Measurements from ENCODE around the gene SLC27A5.
A peak's percentile ranks its signal among the peaks of the same experiment; 100 is the strongest.

DNA sequence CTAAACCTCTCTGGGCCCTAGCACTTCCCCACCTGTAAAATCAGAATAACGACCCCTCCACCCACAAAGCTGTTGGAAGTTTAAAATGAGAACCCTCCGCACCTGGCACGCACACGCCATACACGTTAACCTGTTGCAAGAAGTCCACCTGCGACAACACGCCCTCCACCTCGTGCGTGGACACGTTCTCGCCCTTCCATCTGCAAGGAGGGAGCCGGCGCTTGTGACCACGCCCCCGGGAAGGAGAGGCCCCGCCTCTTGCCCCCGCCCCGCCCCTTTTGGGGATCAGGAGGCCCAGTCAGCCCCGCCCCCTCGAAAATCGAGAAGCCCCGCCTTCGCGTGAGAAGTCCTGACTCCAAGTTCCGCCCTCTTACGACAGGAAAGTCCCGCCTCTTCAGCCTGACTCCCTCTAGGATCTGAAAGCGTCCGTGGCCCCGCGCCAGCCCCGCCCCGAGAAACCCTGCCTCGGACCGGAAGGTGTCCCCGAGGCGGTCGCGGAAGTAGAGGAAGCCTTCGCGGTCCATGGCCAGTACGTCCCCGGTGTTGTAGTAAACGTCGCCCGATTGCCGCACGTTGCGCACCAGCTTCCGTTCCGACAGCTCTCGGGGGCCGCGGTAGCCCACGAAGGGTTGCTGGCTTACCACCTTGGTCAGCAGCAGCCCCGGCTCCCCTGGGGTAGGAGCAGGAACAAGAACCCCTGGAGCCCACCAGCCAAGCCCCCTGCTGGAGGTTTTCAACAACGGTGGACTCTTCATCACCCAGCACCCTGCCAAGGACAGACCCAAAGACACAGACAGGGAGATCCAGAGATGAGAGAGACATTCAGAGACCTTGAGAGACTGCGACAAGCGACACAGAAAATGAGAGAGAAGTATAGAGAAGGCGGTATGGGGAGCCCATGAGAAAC lies 12.5 kb downstream of the SLC27A5 start:
- TF ChIP-seq, protein P1, sequence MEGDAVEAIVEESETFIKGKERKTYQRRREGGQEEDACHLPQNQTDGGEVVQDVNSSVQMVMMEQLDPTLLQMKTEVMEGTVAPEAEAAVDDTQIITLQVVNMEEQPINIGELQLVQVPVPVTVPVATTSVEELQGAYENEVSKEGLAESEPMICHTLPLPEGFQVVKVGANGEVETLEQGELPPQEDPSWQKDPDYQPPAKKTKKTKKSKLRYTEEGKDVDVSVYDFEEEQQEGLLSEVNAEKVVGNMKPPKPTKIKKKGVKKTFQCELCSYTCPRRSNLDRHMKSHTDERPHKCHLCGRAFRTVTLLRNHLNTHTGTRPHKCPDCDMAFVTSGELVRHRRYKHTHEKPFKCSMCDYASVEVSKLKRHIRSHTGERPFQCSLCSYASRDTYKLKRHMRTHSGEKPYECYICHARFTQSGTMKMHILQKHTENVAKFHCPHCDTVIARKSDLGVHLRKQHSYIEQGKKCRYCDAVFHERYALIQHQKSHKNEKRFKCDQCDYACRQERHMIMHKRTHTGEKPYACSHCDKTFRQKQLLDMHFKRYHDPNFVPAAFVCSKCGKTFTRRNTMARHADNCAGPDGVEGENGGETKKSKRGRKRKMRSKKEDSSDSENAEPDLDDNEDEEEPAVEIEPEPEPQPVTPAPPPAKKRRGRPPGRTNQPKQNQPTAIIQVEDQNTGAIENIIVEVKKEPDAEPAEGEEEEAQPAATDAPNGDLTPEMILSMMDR (IDR thresholded peaks at IDR 0.05; ENCODE audit: poor library complexity): peak; percentile 20
- TF ChIP-seq EZH2 (IDR thresholded peaks at IDR 0.05; ENCODE audit: borderline replicate concordance) (no peak), EZH2phosphoT487 (IDR thresholded peaks at IDR 0.05; ENCODE audit: low read depth, severe bottlenecking, unreplicated experiment) (no peak)

Measured in hepatocyte (in vitro differentiated cells).